GM13977 (cell line): ENCODE measurements around the gene KRTAP20-3.

Source experiments
- DNase-seq: peaks from one replicate; pipeline ENCODE4 v3.0.0; 2012; ENCODE audit warnings: low spot score
- CTCF ChIP-seq: IDR thresholded peaks from 2 replicates; pipeline ENCODE4 v1.5.1; 2012; ENCODE audit warnings: mild to moderate bottlenecking, control low read depth; ENCODE audit not compliant: insufficient read depth; ENCODE audit errors: extremely low read depth, missing control alignments
- in situ Hi-C: fragments of 300-500 bp; cut with MboI; formaldehyde crosslinking; loops from one replicate; pipeline ENCODE4 v1.12.0; 2022; ENCODE audit warnings: low sequenced_read_pairs, low pct_unique_long_range_greater_than_20kb, mixed read lengths, inconsistent platforms; ENCODE audit not compliant: unreplicated experiment

The KRTAP20-3 gene

GRCh38 chr21:30672985-30673650, 30.5 kb downstream of the KRTAP20-3 start:
- no peak for TF ChIP-seq CTCF
- in situ Hi-C loops = no loop called here
- no peak for DNase-seq

- in situ Hi-C loops = no loop called here
- DNase-seq = no peak
Measured at GRCh38 chr21:30674312-30674711, 31.6 kb downstream of the KRTAP20-3 start.

GRCh38 chr21:30676737-30677136, 34.1 kb downstream of the KRTAP20-3 start:
- in situ Hi-C loops = no loop called here
- DNase-seq = no peak
- no peak for TF ChIP-seq CTCF

More at GRCh38 chr21:30674312-30674711, 31.6 kb downstream of the KRTAP20-3 start:
- no peak for TF ChIP-seq CTCF

- in situ Hi-C loops = no loop called here
- TF ChIP-seq CTCF = no peak
- DNase-seq = no peak
Measured at GRCh38 chr21:30680586-30680985, 37.9 kb downstream of the KRTAP20-3 start.

- in situ Hi-C loops = no loop called here
- DNase-seq = no peak
- TF ChIP-seq CTCF = no peak
Measured at GRCh38 chr21:30684506-30684905, 41.8 kb downstream of the KRTAP20-3 start.

GRCh38 chr21:30689822-30690221, 47.2 kb downstream of the KRTAP20-3 start:
- no peak for DNase-seq
- in situ Hi-C loops = no loop called here
- TF ChIP-seq CTCF = no peak
